GM21367 (cell line): ENCODE data around the gene NAPEPLD.
"Not testable (repeated sequence)": the region's sequence is repeated elsewhere in the genome, so short reads cannot be mapped to it uniquely, and the experiment has no call there.

ENCODE experiments used
- ATAC-seq: cut with Tn5 transposase; IDR thresholded peaks from one replicate; pipeline ENCODE4 v1.9.1; 2021; ENCODE audit not compliant: unreplicated experiment

NAPEPLD gene

GRCh38 chr7:103144754-103145153 is 4.1 kb downstream of the NAPEPLD start:
- ATAC-seq = not testable (repeated sequence)

DNA sequence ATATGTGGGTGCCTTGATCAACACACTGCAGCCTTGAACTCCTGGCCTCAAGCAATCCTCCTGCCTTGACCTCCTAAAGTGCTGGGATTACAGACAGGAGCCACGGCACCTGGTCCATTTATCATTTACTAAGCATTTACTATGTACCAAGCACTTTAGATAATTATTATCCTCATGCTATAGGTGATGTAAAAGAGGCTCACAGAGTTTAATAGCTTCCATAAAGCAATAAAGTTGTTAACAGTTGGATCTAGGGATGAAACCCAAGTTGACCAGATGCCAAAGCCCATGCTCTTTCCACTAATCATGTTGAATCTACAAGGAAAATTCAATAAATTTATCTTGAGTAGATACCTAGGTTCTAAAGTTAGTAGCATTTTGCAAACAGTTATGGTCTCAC is 5.0 kb downstream of the NAPEPLD start:
- ATAC-seq = no peak

GRCh38 chr7:103142494-103142893 is 6.4 kb downstream of the NAPEPLD start:
- no peak for ATAC-seq

DNA sequence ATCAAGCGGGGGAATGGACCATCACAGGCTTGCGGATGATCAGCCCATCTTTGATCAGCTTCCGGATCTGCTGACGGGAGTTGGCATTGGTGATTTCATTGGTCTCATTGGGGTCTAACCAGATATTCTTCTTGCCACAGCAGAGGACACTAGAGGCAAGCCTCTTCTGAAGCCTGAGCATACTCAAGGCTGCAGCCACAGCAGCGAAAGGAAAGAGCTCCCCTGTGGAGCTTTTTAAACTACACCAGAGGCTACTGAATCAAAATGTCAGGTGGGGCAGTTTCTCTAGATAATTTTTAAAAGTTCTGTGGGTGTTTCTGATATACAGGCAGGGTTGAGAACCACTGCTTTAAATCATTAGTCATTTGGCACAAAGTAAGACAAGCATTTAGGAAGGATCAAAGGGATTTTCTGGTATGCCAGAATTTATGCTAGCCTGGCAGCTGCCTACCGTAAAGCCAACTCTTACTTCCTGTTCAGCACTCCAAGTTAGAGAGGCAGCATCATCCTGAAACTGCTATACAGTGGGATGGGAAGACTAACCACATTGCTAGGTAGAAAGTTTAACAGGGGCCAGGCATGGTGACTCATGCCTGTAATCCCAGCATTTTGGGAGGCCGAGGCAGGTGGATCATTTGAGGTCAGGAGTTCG is 7.0 kb downstream of the NAPEPLD start:
- no peak for ATAC-seq

DNA sequence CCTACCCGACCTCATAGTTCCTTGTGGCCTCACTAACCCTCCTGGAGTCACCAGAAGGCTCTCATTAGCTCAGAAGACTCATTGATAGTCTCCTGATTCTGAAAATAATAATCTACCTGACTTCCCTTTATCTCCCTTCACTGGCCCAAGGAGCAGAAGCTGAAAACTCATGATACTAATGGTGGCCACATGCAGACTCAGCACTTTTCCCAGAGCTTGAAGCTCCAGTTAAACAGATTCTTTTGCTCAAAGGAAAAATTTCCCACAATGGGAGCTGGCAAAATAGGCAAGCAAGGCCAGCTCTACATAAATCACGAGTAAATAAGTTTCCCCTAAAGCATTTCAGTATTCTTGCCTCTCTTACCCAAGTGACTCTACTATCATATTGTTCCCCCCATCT is 8.2 kb downstream of the NAPEPLD start:
- ATAC-seq = no peak

- no peak for ATAC-seq
Observed at GRCh38 chr7:103140061-103140460, 8.8 kb downstream of the NAPEPLD start.

GRCh38 chr7:103134836-103135554 is 13.9 kb downstream of the NAPEPLD start:
- no peak for ATAC-seq

GRCh38 chr7:103132995-103133688 is 15.8 kb downstream of the NAPEPLD start:
- ATAC-seq = no peak

DNA sequence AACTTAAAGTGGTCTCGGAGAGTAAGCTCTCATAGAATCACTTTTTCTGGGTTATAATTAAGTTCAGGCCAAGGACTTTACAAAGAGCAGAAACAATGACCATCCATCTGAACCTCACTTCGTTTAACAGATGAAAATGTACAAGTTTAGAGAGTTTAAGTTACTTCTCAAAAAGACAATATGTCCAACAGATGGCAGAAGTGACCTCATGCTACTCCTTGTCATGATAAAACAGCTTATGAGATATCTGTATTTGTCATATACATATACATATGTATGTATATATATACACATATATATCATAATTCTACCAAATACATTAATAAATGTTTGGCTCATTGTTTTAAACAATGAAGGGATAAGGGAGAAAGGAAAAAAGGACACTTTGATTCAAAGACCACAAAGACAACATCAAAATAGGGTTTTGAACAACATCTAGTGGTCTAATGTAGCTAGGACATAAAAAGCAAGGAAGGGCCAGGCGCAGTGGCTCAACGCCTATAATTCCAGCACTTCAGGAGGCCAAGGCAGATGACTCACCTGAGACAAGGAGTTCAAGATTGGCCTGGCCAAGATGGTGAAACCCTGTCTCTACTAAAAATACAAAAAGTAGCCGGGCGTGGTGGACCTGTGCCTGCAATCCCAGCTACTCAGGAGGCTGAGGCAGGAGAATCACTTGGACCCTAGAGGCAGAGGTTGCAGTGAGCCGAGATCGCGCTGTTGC is 17.8 kb downstream of the NAPEPLD start:
- no peak for ATAC-seq

- ATAC-seq = no peak
Observed at GRCh38 chr7:103129702-103130549, 19.0 kb downstream of the NAPEPLD start.

- no peak for ATAC-seq
Observed at GRCh38 chr7:103127006-103127405, 21.9 kb downstream of the NAPEPLD start.

- ATAC-seq = no peak
Observed at GRCh38 chr7:103124429-103124979, 24.4 kb downstream of the NAPEPLD start.

- no peak for ATAC-seq
Observed at GRCh38 chr7:103123529-103123928, 25.4 kb downstream of the NAPEPLD start.

GRCh38 chr7:103121641-103122040 is 27.3 kb downstream of the NAPEPLD start:
- ATAC-seq = no peak

GRCh38 chr7:103120362-103120761 is 28.5 kb downstream of the NAPEPLD start:
- ATAC-seq = no peak

DNA sequence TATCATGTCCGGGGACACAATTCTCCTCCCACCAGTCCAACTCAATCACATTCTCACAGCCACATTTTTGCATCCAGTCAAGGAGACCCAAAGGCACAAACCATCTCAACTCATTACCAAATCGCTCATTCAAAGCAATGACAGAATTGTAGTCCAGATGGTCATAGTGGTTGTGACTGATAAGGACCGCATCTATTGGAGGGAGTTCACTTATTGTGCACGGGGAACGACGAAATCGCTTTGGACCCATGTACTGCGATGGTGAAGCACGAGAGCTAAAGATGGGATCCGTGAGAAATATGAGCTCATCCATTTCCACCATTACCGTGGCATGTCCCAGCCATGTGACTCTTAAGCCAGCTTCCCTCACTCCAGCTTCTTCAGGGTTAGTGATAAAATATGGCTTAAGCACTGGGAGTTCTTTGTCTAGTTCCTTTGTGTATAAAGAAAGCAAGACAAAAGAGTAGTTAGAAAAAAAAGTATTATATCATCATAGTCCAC is 29.1 kb downstream of the NAPEPLD start:
- ATAC-seq = no peak

GRCh38 chr7:103117465-103117864 is 31.4 kb downstream of the NAPEPLD start:
- no peak for ATAC-seq

DNA sequence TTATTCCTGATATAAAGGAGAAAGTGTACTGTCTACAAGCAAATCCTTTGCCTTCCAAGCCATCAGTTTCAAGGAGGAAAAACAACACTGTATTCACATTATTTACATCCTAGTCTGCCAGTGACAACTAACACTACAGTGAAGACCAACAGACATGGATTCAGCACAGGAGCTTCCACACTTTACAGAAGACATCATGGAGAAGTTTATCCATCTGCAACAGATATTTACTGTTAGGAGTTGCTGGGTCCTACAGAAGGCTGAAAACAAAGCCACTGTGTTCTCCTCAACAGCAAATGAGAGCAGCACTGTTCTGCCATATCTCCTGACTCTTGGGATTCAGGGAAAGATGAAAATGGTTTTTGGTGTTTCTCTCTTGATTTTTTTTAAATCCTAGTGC is 31.9 kb downstream of the NAPEPLD start:
- ATAC-seq = no peak

DNA sequence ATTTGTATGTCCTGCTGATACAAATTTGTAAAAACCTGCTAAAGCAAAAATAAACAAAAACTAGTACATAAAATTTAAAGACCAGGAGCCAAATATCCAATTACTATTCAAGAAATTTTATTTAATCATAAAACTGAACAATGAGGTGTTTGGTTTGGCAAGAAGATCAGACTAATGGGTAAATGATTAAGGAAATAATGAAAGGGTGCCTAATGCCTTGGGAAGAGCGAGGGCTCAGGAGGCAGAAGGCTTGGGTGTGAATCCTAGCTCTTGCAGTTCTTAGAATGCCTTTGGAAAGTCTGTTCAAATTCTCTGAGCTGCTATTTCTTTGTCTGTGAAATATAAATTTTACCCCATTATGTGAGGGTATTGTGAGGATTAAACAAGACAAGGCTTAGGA is 32.4 kb downstream of the NAPEPLD start:
- no peak for ATAC-seq

GRCh38 chr7:103115771-103116170 is 33.1 kb downstream of the NAPEPLD start:
- ATAC-seq = no peak
